Keratinocyte (primary cell): Measurements from ENCODE around the gene SF3B4. TPM values are rescaled to one million over a fixed set of nuclear protein-coding genes. Genes with fewer than 3 reads are reported as not detected.

Experiments used
- DNase-seq: peaks from one replicate; pipeline ENCODE4 v3.0.0-alpha.2; 2011; ENCODE audit warnings: low read depth, missing footprints, low spot score
- FAIRE-seq: peaks from 2 replicates; lab custom pipeline; 2011; peaks lifted over from hg19 to GRCh38; lab: Jason Lieb, UNC
- H2AFZ ChIP-seq: 2 replicates; pipeline ENCODE4 v1.6.0; 2012; ENCODE audit warnings: low read length, control low read depth, inconsistent platforms; ENCODE audit not compliant: control insufficient read depth
- H3K27ac ChIP-seq: 2 replicates; pipeline ENCODE4 v1.5.1; 2011; ENCODE audit warnings: low read length; ENCODE audit not compliant: control insufficient read depth, insufficient read depth
- H3K27me3 ChIP-seq: 3 replicates; pipeline ENCODE4 v1.6.0; 2011; ENCODE audit warnings: low read length; ENCODE audit not compliant: control insufficient read depth, insufficient read depth; ENCODE audit errors: extremely low read depth
- H3K36me3 ChIP-seq, 2 experiments: 2 replicates in 1 of 2; 3 replicates in 1 of 2; pipeline ENCODE4 v1.5.1; 2011; ENCODE audit warnings: low read length in 2 of 2, mild to moderate bottlenecking in 1 of 2; ENCODE audit not compliant: control insufficient read depth in 2 of 2, insufficient read depth in 2 of 2; ENCODE audit errors: extremely low read depth in 1 of 2
- H3K4me1 ChIP-seq: 3 replicates; pipeline ENCODE4 v1.5.1; 2011; ENCODE audit warnings: low read length; ENCODE audit not compliant: control insufficient read depth, insufficient read depth; ENCODE audit errors: extremely low read depth
- H3K4me2 ChIP-seq: 3 replicates; pipeline ENCODE4 v1.6.0; 2011; ENCODE audit warnings: low read depth, low read length; ENCODE audit not compliant: control insufficient read depth, insufficient read depth; ENCODE audit errors: extremely low read depth
- H3K4me3 ChIP-seq, 3 experiments: fragments of 200-600 bp in 1 of 3; sonication (generic) in 1 of 3; 2 replicates in 2 of 3; 3 replicates in 1 of 3; pipeline ENCODE4 v1.5.1; 2011 to 2016; ENCODE audit warnings: low read length in 3 of 3, mild to moderate bottlenecking in 3 of 3, control low read depth in 2 of 3, inconsistent platforms in 1 of 3, low read depth in 1 of 3, mixed read lengths in 1 of 3, mixed run types in 1 of 3, moderate library complexity in 1 of 3; ENCODE audit not compliant: control insufficient read depth in 2 of 3, insufficient read depth in 2 of 3; ENCODE audit errors: extremely low read depth in 1 of 3
- H3K79me2 ChIP-seq: 2 replicates; pipeline ENCODE4 v1.6.0; 2012; ENCODE audit warnings: low read length; ENCODE audit not compliant: control insufficient read depth, insufficient read depth
- H3K9ac ChIP-seq: 3 replicates; pipeline ENCODE4 v1.6.0; 2011; ENCODE audit warnings: low read length; ENCODE audit not compliant: control insufficient read depth, insufficient read depth; ENCODE audit errors: extremely low read depth
- H3K9me1 ChIP-seq: 3 replicates; pipeline ENCODE4 v1.6.0; 2011; ENCODE audit warnings: low read length; ENCODE audit not compliant: control insufficient read depth, insufficient read depth; ENCODE audit errors: extremely low read depth
- H3K9me3 ChIP-seq: 2 replicates; pipeline ENCODE4 v1.5.1; 2012; ENCODE audit warnings: low read depth, low read length; ENCODE audit not compliant: control insufficient read depth
- H4K20me1 ChIP-seq: 3 replicates; pipeline ENCODE4 v1.6.0; 2011; ENCODE audit warnings: low read length; ENCODE audit not compliant: control insufficient read depth, insufficient read depth; ENCODE audit errors: extremely low read depth
- EZH2 ChIP-seq: IDR thresholded peaks from one replicate; pipeline ENCODE4 v1.6.1; 2012; ENCODE audit warnings: inconsistent platforms, mild to moderate bottlenecking, low read length, moderate library complexity
- dilution Hi-C: fragments of 300-500 bp; cut with MboI; formaldehyde crosslinking; loops from one replicate; pipeline ENCODE4 v1.7.0; 2020; ENCODE audit warnings: low sequenced_read_pairs; ENCODE audit not compliant: extremely low pct_ligation_motif_present
- polyA plus RNA-seq, 5 experiments: library from polyadenylated mRNA; depleted of rRNA in 3 of 5; stranded (reverse) in 3 of 5; stranded (forward) in 1 of 5; unstranded in 1 of 5; fragments of >200 nt; gene quantifications; 1 replicate in 1 of 5; 2 replicates in 3 of 5; 3 replicates in 1 of 5; pipeline versions ENCODE4 v1.2.1 to v1.2.3, GENCODE V29; 2011 to 2012; ENCODE audit warnings: missing spikeins in 2 of 5, low read depth in 1 of 5, low replicate concordance in 1 of 5
- TF ChIP-seq, protein P1 (sequence below), 3 experiments: IDR thresholded peaks in 1 of 3; conservative IDR thresholded peaks in 1 of 3; optimal IDR thresholded peaks in 1 of 3; 2 replicates in 2 of 3; 3 replicates in 1 of 3; pipeline versions ENCODE3 to v1.5.1; 2011; ENCODE audit warnings: low read length in 3 of 3, mild to moderate bottlenecking in 3 of 3, moderate library complexity in 2 of 3, control low read depth in 1 of 3, inconsistent platforms in 1 of 3; ENCODE audit not compliant: insufficient read depth in 2 of 3; ENCODE audit errors: extremely low read depth in 1 of 3

SF3B4 gene
- polyA plus RNA-seq, 1 donor (not counting 4 experiments of a cell fraction or from before 2014, with no cell fraction given) = 35.4 TPM

DNA sequence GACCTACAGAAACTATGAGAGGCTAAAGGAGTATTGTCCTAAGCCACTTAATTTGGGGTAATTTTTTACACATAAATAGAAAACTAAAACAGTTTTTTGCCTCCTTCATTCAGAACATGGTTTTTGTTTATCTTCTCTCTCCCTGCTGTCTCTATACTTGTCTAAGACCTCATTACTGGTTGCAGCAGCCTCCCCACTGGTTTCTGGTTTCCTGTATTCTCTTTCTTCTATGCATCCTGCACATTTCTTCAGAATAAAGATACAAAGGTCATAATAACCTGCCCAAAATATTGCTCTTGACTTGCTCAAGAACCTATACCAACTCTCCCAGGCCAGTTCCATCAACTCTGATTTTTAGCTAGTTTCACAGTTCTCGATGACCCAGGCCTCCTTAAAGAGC is 48.0 kb downstream of the SF3B4 start:
- H3K36me3 ChIP-seq = no peaks in the 10 kb centered on the region
- H3K27me3 ChIP-seq = no peaks in the 10 kb centered on the region
- H3K9me3 ChIP-seq = no peaks in the 10 kb centered on the region
- H3K9ac ChIP-seq = no peak overlapping the region
- no peak overlapping the region for H3K4me2 ChIP-seq
- dilution Hi-C loops = no loop called here
- TF ChIP-seq, protein P1, sequence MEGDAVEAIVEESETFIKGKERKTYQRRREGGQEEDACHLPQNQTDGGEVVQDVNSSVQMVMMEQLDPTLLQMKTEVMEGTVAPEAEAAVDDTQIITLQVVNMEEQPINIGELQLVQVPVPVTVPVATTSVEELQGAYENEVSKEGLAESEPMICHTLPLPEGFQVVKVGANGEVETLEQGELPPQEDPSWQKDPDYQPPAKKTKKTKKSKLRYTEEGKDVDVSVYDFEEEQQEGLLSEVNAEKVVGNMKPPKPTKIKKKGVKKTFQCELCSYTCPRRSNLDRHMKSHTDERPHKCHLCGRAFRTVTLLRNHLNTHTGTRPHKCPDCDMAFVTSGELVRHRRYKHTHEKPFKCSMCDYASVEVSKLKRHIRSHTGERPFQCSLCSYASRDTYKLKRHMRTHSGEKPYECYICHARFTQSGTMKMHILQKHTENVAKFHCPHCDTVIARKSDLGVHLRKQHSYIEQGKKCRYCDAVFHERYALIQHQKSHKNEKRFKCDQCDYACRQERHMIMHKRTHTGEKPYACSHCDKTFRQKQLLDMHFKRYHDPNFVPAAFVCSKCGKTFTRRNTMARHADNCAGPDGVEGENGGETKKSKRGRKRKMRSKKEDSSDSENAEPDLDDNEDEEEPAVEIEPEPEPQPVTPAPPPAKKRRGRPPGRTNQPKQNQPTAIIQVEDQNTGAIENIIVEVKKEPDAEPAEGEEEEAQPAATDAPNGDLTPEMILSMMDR (optimal IDR thresholded peaks at IDR 0.05 in 1 of 3, IDR thresholded peaks at IDR 0.05 in 1 of 3, conservative IDR thresholded peaks at IDR 0.05 in 1 of 3; ENCODE audit: extremely low read depth in 1 of 3, insufficient read depth in 2 of 3, low read length in 3 of 3) = no peak
- no peak for TF ChIP-seq EZH2
- peaks cover 1% of the 10 kb centered on the region for H3K4me1 ChIP-seq
- H3K27ac ChIP-seq = no peak overlapping the region
- no peak overlapping the region for H2AFZ ChIP-seq
- no peak for DNase-seq
- no peaks in the 10 kb centered on the region for H4K20me1 ChIP-seq
- H3K9me1 ChIP-seq = no peaks in the 10 kb centered on the region
- H3K79me2 ChIP-seq = no peaks in the 10 kb centered on the region
- no peak for FAIRE-seq
- no peak overlapping the region for H3K4me3 ChIP-seq

DNA sequence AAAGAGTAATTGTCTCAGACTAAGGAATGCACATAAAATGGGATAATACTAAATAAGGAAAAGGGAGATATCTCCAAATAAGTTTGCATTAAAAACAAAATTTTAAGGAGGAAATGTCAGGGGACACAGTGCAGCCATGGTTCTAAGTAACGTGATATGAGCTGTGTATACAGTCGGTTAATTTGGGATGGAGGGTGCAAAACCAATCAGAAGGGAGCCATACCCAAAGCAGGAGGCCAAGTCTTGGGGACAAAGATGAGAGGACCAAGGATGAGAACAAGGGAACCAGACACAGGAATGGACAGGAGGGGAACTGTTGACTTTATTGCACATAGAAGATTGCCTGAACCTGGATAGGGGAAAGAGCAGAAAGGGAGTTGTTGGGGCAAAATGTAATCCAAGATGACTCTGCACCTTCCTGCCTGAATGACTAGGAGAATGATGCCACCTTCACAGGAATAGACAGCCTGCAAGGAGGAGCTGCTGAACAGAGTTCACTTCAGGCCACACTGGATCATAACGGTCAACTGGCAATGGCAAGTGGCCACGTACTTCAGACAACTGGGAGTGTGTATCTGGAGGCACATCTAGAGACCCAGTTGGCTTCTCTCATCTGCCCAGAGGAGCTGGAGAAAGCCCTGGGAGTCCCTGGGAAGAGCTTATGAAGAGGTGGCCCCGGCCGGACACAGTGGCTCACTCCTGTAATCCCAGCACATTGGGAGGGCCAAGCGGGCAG is 50.2 kb downstream of the SF3B4 start:
- no peaks in the 10 kb centered on the region for H3K4me1 ChIP-seq
- no peak for FAIRE-seq
- H3K4me3 ChIP-seq = no peak overlapping the region
- H3K9me1 ChIP-seq = no peaks in the 10 kb centered on the region
- H3K27ac ChIP-seq = no peak overlapping the region
- no peak for DNase-seq
- H3K27me3 ChIP-seq = no peaks in the 10 kb centered on the region
- TF ChIP-seq, protein P1 (optimal IDR thresholded peaks at IDR 0.05 in 1 of 3, IDR thresholded peaks at IDR 0.05 in 1 of 3, conservative IDR thresholded peaks at IDR 0.05 in 1 of 3; ENCODE audit: extremely low read depth in 1 of 3, insufficient read depth in 2 of 3, low read length in 3 of 3) = no peak
- TF ChIP-seq EZH2 = no peak
- dilution Hi-C loops = no loop called here
- H2AFZ ChIP-seq = no peak overlapping the region
- H3K9me3 ChIP-seq = no peaks in the 10 kb centered on the region
- no peak overlapping the region for H3K9ac ChIP-seq
- H4K20me1 ChIP-seq = no peaks in the 10 kb centered on the region
- no peaks in the 10 kb centered on the region for H3K36me3 ChIP-seq
- H3K4me2 ChIP-seq = no peak overlapping the region
- no peaks in the 10 kb centered on the region for H3K79me2 ChIP-seq

Other genes with a start within 250 kb of the SF3B4 start
- gene FCGR1A, start 145.1 kb downstream of the SF3B4 start, polyA plus RNA-seq = not detected in 3 replicates
- 9.5 to 15.4 TPM (median 13.8 TPM) in 3 replicates for gene BOLA1, start 28.2 kb downstream of the SF3B4 start, polyA plus RNA-seq
- 0.10 to 0.71 TPM (median 0.28 TPM) in 3 replicates for gene SV2A, start 10.0 kb downstream of the SF3B4 start, polyA plus RNA-seq
- 11.8 to 15.6 TPM (median 12.8 TPM) in 3 replicates for gene MTMR11, start 9.1 kb upstream of the SF3B4 start, polyA plus RNA-seq
- gene OTUD7B, start 82.9 kb upstream of the SF3B4 start, polyA plus RNA-seq = 6.5 to 8.9 TPM (median 8.7 TPM) in 3 replicates
- gene VPS45, start 140.0 kb upstream of the SF3B4 start, polyA plus RNA-seq = 24.5 to 40.0 TPM (median 34.3 TPM) in 3 replicates
- 2.2 to 3.3 TPM (median 2.7 TPM) in 3 replicates for gene PLEKHO1, start 222.1 kb upstream of the SF3B4 start, polyA plus RNA-seq